NCI-H2081 treated with DMSO at 0.1 percent for 48 hours (cell line): ENCODE measurements around the gene PRAMEF27.
"Not testable (repeated sequence)": the region's sequence is repeated elsewhere in the genome, so short reads cannot be mapped to it uniquely, and the experiment has no call there.

Experiments used
- DNase-seq: peaks from one replicate; lab custom pipeline; 2025; lab: John Stamatoyannopoulos, UW

The PRAMEF27 gene

GRCh38 chr1:13056475-13056874 is at the start of gene PRAMEF27:
Gene PRAMEF27 (minus strand): TSS chr1:13056575. CDS start chr1:13053659, 2,916 bp downstream.
- not testable (repeated sequence) for DNase-seq

- DNase-seq, result not testable (repeated sequence)
Observed at GRCh38 chr1:13070474-13070873, 14.1 kb upstream of the PRAMEF27 start, which contains the start of gene PRAMEF25. Gene PRAMEF25 (plus strand): TSS chr1:13070774. CDS start chr1:13073694, 2,920 bp downstream.

GRCh38 chr1:13019846-13020245 is 36.5 kb downstream of the PRAMEF27 start:
- DNase-seq, result not testable (repeated sequence)

GRCh38 chr1:13011932-13012331 is 44.4 kb downstream of the PRAMEF27 start:
- not testable (repeated sequence) for DNase-seq

GRCh38 chr1:13009348-13009747 is 47.0 kb downstream of the PRAMEF27 start:
- DNase-seq, result not testable (repeated sequence)

- DNase-seq, result not testable (repeated sequence)
Observed at GRCh38 chr1:13005732-13006131, 50.6 kb downstream of the PRAMEF27 start.
